GM21786 (cell line): ENCODE data around the gene SNRPA1.
A peak's percentile ranks its signal among the peaks of the same experiment; 100 is the strongest.
"Not testable (repeated sequence)": the region's sequence is repeated elsewhere in the genome, so short reads cannot be mapped to it uniquely, and the experiment has no call there.

Source experiments
- ATAC-seq: cut with Tn5 transposase; IDR thresholded peaks from one replicate; pipeline ENCODE4 v1.9.1; 2021; ENCODE audit not compliant: unreplicated experiment

The SNRPA1 gene

DNA sequence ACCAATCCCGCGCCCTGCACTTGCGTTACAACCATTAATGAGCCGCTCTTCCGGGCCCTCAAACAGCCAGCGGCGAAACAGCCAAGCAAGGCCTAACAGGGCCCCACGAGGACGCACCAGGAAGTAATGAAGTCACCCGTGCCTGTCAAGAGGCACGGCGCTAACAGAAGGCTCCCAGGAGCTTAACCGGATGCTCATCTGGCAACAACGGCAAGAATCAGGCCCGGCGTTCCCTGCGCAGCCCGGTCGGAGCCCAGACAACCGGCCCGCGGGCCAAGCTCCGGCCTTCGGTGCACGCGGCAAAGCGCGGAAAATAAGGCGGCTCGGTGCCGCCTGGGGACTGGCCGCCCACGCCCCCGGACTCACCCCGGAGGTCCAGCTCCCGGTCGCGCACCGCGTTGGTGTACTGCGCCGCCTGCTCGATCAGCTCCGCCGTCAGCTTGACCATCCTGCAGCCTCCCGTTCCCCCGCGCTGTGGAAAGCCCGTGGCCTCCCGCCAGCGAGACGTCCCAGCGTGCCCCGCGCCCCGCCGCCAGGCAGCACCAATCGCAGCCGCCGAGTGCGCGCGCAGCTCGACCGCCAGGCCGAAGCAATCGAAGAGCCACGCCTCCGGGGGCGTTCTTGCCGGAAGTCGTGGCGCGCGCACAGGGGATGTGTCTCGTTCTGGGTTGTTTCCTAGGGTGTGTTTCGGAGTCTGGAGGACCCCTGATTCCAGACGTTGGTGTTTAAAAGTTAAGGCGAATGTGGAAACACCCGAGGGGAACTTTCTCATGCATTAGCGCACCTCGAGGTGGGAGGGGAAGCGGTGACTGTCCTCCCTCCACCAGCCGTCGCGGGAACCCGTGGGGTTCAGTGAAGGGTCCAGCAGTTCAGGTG, at the start of gene SNRPA1:
SNRPA1 (minus strand) TSS at position 518 of the 876 bp plus-strand sequence; CDS start at position 448, 70 bp downstream.
- peak; percentile 69 for ATAC-seq

DNA sequence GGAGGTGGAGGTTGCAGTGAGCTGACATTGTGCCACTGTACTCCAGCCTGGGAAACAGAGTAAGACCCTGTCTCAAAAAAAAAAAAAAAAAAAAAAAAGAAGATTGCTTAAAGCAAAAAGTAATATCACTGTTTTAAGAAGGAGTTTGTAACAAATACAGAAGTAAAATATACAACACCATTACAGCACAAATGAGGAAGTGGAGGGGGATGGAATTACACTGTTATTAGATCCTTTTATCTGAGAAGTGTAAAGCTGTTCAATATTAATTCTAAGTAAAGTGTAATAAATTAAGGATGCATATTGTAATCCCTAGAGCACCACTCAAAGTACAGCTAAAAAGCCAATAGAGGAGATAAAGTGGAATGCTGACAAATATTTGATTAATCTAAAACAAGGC, 47.0 kb upstream of the SNRPA1 start:
- ATAC-seq, result no peak

DNA sequence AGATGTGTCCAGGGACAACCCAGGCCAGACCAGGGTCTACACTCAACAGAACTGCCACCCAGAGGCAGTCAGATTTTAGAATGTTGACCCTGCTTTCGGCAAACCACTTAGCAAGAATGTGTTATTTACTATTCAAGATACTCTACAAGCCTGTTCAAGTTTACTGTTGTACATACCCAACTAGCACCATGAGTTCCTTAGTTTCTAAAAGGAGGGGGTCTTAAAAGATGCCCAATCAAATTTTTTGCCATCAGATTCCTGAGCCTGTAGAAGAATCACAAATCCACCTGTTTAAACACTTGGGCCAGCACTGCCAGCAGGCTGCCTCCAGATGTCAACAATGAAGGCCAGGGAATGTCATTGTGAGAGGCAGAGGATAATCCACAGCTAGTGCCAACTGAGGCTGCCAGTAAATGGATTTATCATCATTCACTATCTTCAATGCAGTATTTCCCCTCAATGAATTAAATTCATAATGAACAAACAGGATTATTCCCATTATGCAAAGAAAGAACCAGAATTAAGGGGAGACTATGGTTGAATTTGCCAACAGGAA, 43.5 kb upstream of the SNRPA1 start:
- no peak for ATAC-seq

DNA sequence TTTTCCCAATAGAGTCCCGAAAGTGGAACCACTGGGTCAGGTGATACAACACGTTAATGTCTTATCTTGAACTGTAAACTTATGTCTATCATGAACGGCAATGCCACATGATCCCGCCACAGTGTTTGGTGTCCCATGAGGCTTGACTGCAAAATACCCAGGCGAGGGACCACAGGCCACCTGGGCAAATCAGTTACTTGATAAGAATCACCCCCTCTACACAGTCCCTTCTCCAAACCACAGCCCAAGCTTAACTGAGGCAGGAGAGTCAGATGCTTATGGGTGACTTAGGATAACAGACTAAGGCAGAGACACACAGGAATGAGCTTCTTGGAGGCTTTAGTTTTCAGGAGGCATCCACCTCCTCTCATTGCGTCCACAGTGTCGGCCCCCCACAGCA, 42.9 kb upstream of the SNRPA1 start:
- no peak for ATAC-seq

DNA sequence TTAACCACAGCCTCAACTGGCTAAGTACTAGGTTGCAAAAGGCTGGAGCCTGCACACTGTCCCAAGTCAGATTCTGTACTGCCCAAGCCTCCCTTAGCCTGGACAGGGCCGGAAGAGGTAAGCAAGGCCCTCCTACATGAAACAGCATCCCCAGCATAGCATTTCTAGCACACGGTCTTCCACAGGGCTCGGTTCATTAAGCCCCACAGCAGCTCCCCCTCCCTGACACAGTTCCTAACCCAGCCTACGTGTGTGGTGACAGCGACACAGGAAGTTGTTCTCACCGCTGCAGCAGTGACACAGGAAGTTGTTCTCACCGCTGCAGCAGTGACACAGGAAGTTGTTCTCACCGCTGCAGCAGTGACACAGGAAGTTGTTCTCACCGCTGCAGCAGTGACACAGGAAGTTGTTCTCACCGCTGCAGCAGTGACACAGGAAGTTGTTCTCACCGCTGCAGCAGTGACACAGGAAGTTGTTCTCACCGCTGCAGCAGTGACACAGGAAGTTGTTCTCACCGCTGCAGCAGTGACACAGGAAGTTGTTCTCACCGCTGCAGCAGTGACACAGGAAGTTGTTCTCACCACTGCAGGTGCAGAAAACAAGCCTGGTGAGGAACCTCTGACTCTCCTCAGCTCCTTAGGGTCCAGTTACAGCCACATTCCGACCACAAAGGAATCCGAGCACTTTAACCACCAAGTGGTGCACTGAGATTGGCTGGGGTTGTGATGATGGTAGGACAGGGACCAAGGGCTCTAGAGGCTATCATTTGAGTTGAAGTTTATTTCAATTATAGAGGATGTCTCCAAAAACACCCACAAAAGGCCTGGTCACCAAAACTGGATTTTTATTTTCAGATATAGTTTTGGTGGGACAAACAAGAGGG, 39.1 kb upstream of the SNRPA1 start:
- not testable (repeated sequence) for ATAC-seq

DNA sequence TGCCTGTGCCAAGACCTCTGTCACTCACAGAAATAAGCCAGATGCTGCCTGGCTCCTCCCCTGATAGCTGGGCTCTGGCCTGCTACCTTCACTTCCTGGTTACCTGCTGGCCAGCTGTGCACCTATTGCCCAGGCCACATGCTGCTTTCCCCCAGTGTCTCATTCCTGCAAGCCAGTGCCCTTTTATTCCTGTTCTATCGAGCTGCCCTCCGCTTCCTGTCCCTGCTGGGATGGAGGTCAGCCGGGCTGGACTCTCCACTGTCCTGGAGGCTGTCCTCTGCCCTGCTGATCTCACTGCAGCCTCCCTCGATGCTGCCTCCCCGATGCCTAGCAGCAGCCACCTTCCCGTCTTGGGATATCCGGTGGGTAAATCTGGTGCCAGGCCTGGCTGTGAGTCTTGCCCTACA, 37.0 kb upstream of the SNRPA1 start:
- no peak for ATAC-seq

DNA sequence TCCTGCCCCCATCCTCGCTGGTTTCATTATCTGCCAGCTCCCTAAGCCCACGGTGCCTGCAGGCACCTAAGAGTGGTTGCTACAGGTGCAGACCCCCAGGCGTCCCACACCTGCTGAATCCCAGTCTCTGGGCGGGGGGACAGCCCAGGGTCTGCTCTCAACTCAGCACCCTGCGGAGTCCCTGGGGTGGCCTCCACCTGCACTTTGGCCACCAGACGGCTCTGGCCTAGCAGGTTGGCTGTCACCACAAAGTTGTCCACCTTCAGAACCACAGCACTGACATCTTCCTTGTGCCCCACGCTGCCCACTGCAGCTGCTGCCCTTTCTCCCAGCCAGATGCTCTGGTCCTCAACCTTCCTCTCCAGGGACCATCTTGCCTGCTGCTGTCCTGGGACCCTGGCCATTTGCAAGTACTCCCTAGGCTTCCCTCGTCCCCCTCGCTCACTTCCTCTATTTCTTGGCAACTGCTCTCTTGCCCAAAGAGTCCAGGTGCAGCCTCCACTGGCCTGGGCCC, 34.9 kb upstream of the SNRPA1 start:
- ATAC-seq, result no peak

DNA sequence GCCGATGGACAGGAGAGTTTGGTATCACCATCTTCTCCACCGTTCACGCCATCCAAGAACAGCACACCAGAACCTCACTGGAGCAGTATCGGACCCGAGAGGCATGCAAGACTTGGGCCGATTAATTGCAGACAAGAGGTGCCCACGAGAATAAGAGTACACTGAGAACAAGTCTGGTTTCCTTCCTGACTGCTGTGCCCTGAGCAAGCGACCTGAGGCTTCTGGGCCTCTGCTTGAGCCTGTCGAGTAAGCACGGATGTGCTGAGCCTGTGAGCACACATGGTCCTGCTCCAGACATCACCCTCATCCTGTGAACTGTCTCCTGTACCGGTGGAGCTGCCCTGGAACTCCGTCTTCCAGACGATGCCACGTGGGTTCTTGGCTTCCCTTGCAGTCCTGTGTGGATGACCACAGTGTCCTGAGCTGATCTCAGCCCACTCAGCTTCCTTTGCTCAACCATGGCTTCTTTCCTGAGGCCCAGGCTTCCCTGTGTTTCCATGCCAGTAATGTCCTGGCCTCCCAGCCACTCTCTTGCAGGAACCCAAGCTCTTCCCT, 34.3 kb upstream of the SNRPA1 start:
- ATAC-seq, result no peak

DNA sequence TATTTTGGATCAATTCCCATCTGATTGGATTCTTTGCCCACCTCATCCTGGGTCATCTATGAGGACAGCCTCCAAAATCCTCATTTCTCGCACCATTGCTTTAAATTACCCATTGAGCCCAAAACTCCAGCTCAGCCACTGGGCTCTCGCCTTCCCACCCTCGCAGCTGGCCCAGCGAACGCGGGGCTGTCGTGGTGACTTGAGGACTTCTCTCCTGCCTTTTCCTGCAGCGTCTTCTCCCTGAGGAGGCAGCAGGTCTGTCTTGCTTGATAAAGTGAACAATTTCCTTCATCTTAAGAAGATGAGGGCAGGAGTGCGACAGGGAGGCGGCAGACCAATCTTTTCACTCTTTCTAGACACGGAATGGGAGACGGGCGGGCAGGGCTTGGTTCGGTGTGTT, 33.0 kb upstream of the SNRPA1 start:
- ATAC-seq, result no peak

DNA sequence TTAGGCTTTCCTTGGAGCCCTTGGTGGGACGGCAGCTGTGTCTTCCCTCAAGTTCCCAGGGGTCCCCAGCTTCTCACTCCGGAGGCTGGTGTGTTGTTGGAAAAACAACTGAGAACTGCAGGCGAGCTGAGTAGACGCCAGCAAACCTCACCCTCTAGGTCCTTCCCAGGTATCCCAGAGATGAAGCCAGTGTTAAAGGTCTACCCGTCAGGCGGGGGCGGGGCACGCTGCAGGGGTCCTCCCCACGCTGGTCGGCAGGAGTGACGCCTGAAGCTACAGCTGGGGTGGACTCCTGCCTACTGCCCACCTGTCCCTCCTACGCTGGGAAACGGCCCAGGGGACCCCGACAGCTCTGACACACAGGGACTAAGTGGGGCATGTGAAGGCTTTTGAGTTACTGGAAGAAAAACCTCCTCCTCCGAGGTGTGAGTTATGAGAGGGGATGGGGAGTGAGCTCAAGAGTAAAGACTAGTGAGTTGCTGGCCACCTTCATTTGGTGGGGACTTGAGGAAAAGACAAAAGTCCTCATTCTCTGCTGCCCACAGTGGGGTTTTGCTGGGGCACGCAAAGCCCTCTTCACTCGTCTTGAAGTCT, 32.2 kb upstream of the SNRPA1 start:
- no peak for ATAC-seq

DNA sequence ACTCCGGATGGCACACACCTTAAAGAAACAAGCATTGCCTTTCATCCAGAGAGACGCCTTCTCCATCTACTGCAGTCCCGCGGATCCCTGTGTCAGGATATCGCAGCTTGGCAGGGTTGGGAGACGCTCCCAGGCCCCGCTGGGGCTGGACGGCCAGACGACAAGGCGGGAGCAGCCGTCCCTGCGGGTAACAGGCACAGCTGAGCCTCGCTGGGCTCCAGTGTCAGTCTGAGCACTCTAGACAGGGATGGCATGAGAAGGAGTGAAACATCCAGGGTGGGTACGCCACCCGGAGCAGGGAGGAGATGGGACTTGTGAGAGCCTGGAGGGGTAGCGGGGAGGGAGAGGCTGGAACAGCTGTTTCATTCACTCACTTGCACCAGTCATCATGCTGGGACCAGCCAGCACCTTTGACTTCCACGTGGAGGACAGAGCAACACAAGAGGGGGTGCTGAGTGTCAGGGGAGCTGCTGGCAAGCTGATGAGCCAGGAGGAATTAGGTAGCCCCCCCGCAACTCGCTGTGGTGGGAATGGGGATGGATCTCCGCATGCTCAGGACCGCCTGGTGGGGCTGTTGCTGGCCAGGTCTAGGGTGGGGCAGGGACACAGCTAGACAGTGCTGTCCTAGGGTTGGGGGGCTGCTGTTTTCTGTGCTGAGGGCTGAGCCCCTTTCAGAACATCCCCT, 31.6 kb upstream of the SNRPA1 start:
- no peak for ATAC-seq

DNA sequence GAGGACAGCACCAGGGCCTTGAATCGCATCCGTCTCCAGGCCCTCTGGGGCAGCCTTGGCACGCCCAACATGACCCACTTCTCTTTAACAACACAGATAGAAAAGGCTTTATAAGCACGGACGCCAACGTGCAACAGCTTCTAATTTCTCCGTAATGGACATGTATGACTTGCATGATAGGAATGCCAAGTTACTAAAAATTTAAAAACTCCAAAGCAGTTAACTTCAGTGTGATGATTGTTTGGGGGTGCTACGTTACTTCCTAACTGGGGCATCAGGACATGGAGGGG, 30.9 kb upstream of the SNRPA1 start:
- no peak for ATAC-seq

DNA sequence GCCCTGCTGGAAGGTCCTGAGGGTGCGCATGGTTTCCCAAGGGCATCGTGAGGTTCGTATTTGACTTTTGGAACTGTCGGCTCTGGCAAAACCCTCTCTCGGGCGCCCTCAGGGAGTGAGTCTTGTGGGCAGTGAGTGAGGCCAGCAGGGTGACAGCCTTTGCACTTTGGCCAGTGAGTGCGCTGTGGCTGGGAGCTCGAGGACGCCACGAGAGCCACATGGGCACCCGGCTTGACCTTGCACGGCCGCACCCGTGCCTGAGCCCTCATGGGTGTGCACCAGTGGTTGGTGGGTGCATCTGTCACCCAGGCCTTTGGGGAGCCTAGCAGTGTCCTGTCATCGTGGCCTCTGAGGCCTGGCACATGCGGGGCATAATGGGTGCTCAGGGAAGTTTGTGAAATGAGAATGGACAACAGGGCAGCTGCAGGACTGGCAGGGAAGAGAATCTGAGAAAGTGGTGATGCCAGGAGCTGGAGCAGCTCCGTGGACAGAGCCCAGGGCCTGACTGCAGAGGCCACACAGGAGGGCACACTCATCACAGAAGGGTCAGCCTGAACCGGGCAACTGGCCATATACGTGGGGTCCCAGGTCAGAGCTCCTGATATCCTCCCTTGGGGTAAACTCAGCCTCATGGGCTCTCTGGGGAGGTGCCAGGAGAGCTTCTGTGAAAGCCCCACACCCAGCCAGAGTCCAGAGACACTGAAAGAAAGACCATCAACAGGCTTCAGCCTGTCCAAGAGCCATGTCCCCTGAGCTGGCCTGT, 30.4 kb upstream of the SNRPA1 start:
- no peak for ATAC-seq

DNA sequence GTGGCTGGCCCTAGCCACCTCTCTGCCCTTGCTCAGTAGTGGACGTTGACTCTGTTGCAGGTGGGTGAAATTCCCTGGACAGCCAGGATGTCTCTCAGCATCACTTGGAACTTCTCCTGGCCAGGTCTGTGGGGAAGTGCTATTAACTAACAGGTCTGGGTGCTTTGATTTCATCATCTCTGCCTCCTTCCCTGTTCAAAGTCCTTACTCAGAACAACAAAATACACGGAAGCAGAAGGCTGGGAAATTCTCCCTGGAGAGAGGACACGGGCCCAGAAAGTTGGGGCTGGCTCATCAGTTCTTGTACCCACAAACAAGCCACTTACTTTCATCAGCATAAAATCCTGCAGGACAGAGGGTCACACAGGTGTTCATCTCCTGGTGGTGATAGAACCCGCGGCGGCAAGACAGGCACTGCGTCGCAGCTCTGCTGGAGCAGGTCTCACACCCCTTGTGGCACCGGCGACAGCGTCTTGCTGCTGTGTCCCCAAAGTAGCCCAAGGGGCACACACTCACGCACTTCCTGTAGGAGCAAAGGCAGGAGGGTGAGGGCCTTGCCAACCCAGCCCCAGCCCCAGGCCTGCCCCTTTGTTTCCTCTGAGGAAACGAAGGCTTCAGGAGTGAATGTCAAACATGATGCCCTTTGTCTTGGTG, 29.6 kb upstream of the SNRPA1 start:
- ATAC-seq, result no peak

DNA sequence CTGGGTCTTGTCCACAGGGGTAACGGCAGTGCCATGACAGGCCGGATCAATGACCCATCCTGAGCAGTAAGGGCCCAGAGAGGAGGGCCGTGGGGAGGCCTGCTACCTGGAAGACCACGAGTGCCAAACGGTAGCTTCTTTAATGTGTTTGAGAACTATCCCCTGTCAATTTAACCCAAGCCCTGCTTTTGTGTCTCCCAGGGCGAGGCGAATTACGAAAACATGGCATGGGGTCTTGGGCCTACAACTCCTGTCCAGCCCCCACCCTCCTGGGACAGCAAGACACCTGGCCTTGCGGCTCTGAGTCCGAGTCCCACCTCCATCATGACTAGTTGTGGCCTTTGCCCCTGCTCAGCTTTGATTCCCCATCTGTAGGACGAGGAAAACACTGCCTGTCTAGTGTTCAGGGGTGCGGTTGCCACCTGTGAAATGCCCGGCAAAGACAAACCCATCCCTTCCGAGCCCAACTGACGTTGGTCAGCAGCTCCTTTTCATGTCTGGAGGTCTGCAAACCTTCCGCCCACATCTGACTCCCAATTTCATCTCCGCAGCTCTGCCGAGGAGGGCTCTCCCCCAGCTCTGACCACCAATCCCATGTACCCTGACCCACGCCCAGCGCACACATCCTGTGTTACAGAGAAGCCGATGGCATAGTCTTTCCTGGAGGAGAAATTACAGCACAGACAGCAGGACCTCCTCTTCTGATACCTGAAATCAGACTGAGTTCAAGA, 28.9 kb upstream of the SNRPA1 start:
- ATAC-seq, result no peak

DNA sequence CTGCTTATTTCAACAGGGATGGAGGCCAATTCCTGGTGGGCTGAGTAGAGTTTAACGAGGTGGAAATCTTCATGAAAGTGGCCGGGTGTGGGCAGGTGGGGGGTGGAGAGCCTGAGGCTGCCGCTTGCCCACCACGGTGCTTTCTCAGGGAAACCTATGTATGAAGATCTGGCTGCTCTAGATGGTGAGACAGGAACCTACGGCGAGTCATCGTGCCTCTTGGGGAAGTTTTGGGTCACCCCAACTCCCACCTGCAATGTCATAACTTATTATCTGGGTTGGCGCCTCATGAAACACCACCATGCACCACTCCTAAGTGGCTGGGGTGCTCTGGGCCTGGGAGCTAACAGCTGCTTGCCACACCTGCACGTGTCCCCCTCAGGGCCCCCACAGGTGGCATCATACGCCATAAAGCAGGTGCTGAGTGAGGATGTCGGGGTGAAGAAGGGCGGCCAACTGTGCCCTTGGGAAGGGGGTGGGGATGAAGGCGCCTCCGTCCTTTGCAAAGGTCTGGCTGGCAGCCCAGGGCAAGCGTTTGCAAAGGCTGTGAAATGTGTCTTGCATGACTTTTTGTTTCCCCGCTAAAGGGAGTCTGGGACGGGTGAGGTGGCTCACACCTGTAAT, 27.9 kb upstream of the SNRPA1 start:
- no peak for ATAC-seq

DNA sequence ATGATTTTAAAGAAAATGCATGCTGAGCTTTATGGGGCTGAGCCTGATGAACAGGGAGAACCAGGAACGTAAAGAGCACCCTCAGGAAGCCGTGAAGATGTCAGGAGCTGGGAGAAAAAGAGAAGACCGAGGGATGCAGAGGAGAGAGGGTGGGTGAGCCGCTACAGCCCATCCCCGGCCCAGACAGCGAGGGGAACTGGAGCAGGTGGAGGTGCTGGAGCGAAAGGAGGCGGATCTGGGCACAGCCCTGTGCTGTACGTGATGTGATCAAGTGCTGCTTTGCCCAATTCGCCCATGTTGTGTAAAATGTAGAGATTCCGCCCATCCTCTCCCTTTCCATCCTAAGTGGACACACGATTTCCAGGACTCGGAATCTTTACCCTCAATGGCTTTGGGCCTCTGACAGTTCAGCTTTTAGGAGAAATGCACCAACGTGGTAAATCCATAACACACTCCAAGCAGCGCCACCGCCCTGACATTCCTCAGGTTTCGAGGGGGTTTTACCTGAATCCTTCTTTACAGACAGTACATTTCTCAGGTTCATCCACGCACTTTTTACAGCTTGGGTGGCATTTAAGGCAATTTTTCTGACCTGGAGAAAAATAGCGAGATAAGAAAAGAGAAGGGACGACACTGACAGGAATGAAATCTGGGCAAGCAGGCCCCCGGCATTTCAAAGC, 27.1 kb upstream of the SNRPA1 start:
- ATAC-seq, result no peak
